GM21619 (cell line): Measurements from ENCODE around the gene SMAD9.
"Not testable (repeated sequence)": the region's sequence is repeated elsewhere in the genome, so short reads cannot be mapped to it uniquely, and the experiment has no call there.

Experiments
- ATAC-seq: cut with Tn5 transposase; IDR thresholded peaks from one replicate; pipeline ENCODE4 v1.9.1; 2021; ENCODE audit not compliant: unreplicated experiment

SMAD9 gene

GRCh38 chr13:36912973-36913372 is 7.1 kb downstream of the SMAD9 start:
- no peak for ATAC-seq

DNA sequence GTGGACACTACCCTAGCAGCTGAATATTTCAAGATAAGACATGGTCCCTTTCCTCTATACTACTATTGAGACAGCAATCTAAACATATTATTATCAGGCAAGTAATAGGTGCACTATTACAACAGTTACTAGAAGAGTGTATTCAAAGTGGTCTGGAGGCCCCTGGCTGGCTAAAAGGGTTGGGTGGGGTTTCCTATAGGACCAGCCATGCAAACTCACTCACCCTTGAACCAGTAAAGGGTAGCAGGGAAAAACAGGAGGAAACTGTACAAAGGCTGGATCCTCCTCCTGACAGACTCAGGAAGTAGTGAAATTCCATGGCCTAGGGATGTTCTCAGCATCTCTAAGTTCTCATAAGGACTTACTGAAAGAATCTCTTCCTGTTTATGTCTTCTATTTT is 7.7 kb downstream of the SMAD9 start:
- ATAC-seq = no peak

- no peak for ATAC-seq
These were observed 9.5 kb downstream of the SMAD9 start for GRCh38 chr13:36910545-36910944.

- ATAC-seq = no peak
These were observed 12.2 kb downstream of the SMAD9 start for GRCh38 chr13:36907821-36908220.

DNA sequence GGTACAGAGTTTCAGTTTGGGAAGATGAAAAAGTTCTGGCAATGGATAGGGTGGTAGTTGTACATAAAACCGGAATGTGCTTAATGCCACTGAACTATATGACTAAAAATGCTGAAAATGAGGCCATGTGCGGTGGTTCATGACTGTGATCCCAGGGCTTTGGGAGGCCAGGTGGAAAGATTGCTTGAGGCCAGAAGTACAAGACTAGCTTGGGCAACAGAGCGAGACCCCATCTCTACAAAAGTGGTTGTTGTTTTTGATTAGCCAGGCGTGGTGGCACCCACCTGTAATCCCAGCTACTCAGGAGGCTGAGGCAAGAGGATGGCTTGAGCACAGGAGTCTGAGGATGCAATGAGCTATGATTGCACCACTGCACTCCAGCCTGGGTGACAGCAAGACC is 12.8 kb downstream of the SMAD9 start:
- ATAC-seq = no peak

GRCh38 chr13:36905944-36906343 is 14.1 kb downstream of the SMAD9 start:
- no peak for ATAC-seq

DNA sequence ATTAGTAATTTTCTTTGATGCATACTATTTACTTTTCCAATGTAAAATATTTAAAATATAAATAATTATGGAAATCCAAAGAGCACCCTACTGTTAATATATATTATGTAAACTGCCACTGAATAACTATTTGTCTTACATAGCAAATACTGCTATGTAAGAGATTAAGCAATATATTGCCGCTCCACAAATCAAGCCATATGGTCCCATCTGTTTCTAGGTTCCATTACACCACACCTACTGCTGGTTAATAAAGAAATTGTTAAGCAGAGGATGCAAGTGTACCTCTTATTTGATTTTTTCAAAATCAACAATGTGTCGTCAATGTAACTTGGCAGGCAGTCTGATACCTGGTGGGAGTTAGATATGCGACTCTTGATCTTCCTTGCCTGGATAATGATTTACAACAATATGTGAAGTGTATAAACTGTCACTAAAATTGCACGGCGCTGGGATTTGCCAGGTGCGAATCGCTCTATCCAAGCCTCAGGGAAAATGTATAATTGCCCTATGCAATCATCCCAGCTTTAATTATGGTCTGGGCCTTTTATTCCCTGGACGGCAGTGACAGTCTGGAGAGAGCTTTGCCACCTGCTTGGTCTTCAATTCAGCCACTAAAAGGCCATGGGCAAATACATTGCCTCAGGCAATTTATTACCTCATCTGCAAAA is 16.0 kb downstream of the SMAD9 start:
- ATAC-seq = no peak

GRCh38 chr13:36897054-36897616 is 22.9 kb downstream of the SMAD9 start:
- no peak for ATAC-seq

- ATAC-seq = no peak
These were observed 28.3 kb downstream of the SMAD9 start for GRCh38 chr13:36891752-36892151.

GRCh38 chr13:36888645-36889044 is 31.4 kb downstream of the SMAD9 start:
- no peak for ATAC-seq

DNA sequence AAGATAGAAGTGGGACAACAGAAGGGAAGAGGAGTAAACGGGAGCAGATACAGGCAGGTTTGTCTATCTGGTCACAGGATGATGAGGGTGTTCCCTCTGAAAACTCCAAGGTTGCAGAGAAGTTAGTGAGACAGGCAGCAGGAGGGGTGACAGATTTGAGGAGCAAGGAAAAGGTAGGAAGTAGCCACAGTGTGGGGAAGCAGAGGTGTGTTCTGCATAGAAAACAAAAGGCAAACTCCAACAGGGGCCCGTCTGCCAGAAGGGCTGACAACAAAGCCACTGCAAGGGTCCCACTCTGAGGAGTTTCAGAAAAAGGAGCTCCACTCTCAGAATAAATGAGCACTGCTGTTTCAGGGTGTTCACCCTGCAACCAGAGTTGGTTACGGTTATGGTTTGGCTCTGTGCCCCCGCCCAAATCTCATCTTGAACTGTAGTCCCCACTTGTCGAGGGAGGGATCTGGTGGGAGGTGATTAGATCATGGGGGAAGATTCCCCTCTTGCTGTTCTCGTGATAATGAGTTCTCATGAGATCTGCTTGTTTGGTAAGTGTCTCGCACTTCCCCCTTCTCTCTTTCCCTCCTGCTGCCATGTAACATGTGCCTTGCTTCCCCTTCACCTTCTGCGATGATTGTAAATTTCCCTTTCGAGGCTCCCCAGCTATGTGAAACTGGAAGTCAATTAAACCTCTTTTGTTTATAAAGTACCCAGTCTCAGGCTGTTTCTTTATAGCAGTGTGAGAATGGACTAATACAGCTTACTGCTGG is 32.1 kb downstream of the SMAD9 start:
- no peak for ATAC-seq

DNA sequence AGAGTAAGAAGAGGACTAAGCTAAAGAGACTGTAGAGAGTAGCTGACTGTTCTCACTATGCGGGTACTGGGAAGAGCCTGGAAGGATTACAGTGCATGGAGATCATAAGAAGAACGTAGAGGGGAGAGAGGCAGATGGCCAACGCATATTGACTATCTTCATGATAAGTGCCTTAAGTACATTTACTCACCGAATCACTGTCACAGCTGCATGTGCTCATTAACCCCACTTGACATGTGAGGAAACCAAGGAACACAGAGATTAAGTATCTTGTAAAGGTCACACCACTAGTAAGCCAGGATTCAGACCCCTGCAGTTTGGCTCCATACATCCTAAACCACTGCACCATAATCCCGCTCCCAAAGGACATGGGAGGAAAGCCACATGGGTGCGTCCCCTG is 34.1 kb downstream of the SMAD9 start:
- no peak for ATAC-seq

- ATAC-seq = no peak
These were observed 35.8 kb downstream of the SMAD9 start for GRCh38 chr13:36884235-36884634.

GRCh38 chr13:36883824-36884223 is 36.2 kb downstream of the SMAD9 start:
- ATAC-seq = no peak

DNA sequence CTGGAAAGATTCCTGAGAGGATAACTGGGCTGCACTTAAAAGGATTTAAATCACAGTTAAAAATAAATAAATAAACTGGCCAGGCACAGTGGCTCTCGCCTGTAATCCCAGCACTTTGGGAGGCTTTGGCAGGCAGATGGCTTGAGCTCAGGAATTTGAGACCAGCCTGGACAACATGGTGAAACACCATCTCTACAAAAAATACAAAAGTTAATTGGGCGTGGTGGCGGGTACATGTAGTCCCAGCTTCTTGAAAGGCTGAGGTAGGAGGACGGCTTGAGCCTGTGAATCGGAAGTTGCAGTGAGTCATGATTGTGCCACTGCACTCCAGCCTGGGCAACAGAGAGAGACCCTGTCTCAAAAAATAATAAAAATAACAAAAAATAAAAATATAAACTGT is 36.6 kb downstream of the SMAD9 start:
- not testable (repeated sequence) for ATAC-seq

DNA sequence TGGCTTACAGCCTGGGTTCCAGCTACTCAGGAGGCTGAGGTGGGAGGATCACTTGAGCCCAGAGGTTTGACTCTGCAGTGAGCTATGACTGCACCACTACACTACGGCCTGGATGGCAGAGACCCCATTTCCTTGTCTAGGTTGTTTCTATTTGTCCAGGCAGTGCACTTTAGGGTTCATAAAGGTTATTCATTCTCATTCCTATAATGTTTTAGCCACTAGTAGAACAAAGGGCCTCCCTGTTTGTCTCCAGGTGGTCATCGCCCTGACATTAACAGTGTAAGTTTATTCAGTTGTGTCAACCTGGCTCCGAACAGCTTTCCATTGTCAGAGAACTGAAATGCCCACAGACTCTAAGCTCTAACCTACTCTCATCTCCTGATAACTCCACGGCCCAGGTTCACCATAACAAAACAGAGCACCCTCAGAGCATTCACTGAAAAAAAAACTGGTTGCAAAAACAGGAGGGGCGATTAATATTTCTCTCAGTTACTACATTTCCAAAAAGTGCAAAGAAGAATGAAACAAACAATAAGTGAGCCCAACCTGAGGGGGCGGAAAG is 37.1 kb downstream of the SMAD9 start:
- no peak for ATAC-seq

GRCh38 chr13:36880961-36881360 is 39.1 kb downstream of the SMAD9 start:
- ATAC-seq = no peak

- ATAC-seq = no peak
These were observed 40.7 kb downstream of the SMAD9 start for GRCh38 chr13:36879218-36879938.

GRCh38 chr13:36875961-36876360 is 44.1 kb downstream of the SMAD9 start:
- ATAC-seq = no peak

DNA sequence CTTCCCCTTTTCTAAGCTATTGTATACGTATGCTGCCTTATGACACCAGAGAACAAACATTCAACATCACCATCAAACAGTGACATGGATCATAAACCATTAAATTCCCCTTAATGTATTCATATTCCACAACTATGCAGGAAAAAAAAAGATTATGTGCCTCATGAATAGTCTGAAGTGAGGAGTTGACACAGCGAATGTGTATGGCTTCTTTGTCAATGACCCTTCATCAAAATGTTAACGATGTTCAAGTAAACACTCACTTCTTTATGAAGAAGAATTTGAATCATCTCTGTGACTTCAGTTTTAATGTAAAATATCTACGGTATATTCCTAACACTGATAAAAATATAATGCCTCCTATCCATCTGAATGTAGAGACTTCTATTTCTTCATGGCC is 44.6 kb downstream of the SMAD9 start:
- ATAC-seq = no peak

DNA sequence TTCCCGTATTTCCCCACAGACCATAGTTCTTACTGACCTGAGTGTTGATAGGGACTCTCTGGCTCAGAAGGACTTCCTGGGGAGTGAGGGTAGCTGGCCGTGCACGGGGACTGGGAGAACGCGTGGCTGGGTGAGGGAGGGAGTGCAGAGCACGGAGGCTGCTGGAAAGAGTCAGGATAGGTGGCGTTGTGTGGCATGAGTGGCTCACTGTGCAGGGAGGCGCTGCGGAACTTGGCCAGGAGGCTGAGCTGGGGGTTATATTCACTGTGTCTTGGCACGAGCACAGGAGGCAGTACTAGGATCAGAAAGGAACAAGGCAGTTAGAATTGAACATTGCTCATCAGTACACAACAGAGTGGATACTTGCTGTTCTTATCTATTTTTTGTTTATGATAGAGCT is 47.4 kb downstream of the SMAD9 start:
- ATAC-seq = no peak
